H9 (cell line): ENCODE results near the gene PAQR5. TPM values are rescaled to one million over a fixed set of nuclear protein-coding genes. Genes with fewer than 3 reads are reported as not detected.

Experiments
- DNase-seq: peaks from one replicate; pipeline ENCODE4 v3.0.0-alpha.2; 2017
- H2AFZ ChIP-seq: one replicate; pipeline ENCODE4 v1.6.1; 2013; ENCODE audit warnings: mild to moderate bottlenecking, low read length, control low read depth, moderate library complexity
- H2AK5ac ChIP-seq: 2 replicates; pipeline ENCODE4 v1.6.1; 2013; ENCODE audit warnings: low read length, control low read depth, mixed read lengths; ENCODE audit not compliant: insufficient read length
- H2BK120ac ChIP-seq: one replicate; pipeline ENCODE4 v1.6.1; 2013; ENCODE audit warnings: low read depth, mild to moderate bottlenecking, low read length, control low read depth, inconsistent platforms; ENCODE audit not compliant: poor library complexity, severe bottlenecking
- H2BK12ac ChIP-seq: 2 replicates; pipeline ENCODE4 v1.6.1; 2013; ENCODE audit warnings: low read length, control low read depth, mixed read lengths, low read depth; ENCODE audit not compliant: insufficient read length
- H2BK15ac ChIP-seq: 2 replicates; pipeline ENCODE4 v1.6.1; 2013; ENCODE audit warnings: low read depth, low read length, control low read depth
- H2BK20ac ChIP-seq: one replicate; pipeline ENCODE4 v1.6.1; 2013; ENCODE audit warnings: low read depth, mild to moderate bottlenecking, low read length, control low read depth, inconsistent platforms; ENCODE audit not compliant: poor library complexity, severe bottlenecking
- H2BK5ac ChIP-seq: 2 replicates; pipeline ENCODE4 v1.6.1; 2013; ENCODE audit warnings: low read length, control low read depth, mixed read lengths; ENCODE audit not compliant: insufficient read length
- H3K14ac ChIP-seq: 2 replicates; pipeline ENCODE4 v1.6.1; 2013; ENCODE audit warnings: low read length, control low read depth; ENCODE audit not compliant: insufficient read depth
- H3K18ac ChIP-seq: 2 replicates; pipeline ENCODE4 v1.6.1; 2013; ENCODE audit warnings: low read depth, mild to moderate bottlenecking, mixed read lengths, low read length, control low read depth; ENCODE audit not compliant: insufficient read length
- H3K23ac ChIP-seq: 2 replicates; pipeline ENCODE4 v1.6.1; 2013; ENCODE audit warnings: low read length, control low read depth, mixed read lengths, low read depth; ENCODE audit not compliant: insufficient read length
- H3K23me2 ChIP-seq: 2 replicates; pipeline ENCODE4 v1.6.1; 2013; ENCODE audit warnings: low read depth, mild to moderate bottlenecking, mixed read lengths, low read length, control low read depth; ENCODE audit not compliant: insufficient read length, poor library complexity, severe bottlenecking
- H3K27ac ChIP-seq: 2 replicates; pipeline ENCODE4 v1.5.1; 2013; ENCODE audit warnings: low read length, control low read depth, mixed read lengths, low read depth; ENCODE audit not compliant: insufficient read length
- H3K27me3 ChIP-seq: 2 replicates; pipeline ENCODE4 v1.6.1; 2013; ENCODE audit warnings: low read length, control low read depth, inconsistent platforms; ENCODE audit not compliant: insufficient read depth
- H3K4ac ChIP-seq: 2 replicates; pipeline ENCODE4 v1.6.1; 2013; ENCODE audit warnings: low read depth, mild to moderate bottlenecking, control low read depth, inconsistent platforms, low read length, moderate library complexity
- H3K4me1 ChIP-seq: 2 replicates; pipeline ENCODE4 v1.6.1; 2013; ENCODE audit warnings: low read length, control low read depth, inconsistent platforms; ENCODE audit not compliant: insufficient read depth
- H3K4me2 ChIP-seq: 2 replicates; pipeline ENCODE4 v1.6.1; 2013; ENCODE audit warnings: low read length, control low read depth, mixed read lengths; ENCODE audit not compliant: insufficient read length, insufficient read depth
- H3K56ac ChIP-seq: 2 replicates; pipeline ENCODE4 v1.6.1; 2013; ENCODE audit warnings: low read depth, mild to moderate bottlenecking, mixed read lengths, low read length, control low read depth; ENCODE audit not compliant: insufficient read length
- H3K79me1 ChIP-seq: 2 replicates; pipeline ENCODE4 v1.6.1; 2013; ENCODE audit warnings: low read depth, mild to moderate bottlenecking, moderate library complexity, low read length, control low read depth, inconsistent platforms; ENCODE audit not compliant: insufficient read depth, poor library complexity, severe bottlenecking
- H3K79me2 ChIP-seq: 2 replicates; pipeline ENCODE4 v1.6.1; 2013; ENCODE audit warnings: low read length, control low read depth, inconsistent platforms; ENCODE audit not compliant: insufficient read depth
- H3K9ac ChIP-seq: 2 replicates; pipeline ENCODE4 v1.6.1; 2013; ENCODE audit warnings: low read length, control low read depth, mixed read lengths; ENCODE audit not compliant: insufficient read length; ENCODE audit errors: extremely low read depth
- H3K9me3 ChIP-seq: one replicate; pipeline ENCODE4 v1.6.1; 2013; ENCODE audit warnings: low read depth, low read length, inconsistent platforms; ENCODE audit not compliant: control insufficient read depth
- H3T11ph ChIP-seq: one replicate; pipeline ENCODE4 v1.6.1; 2013; ENCODE audit warnings: mild to moderate bottlenecking, low read length, control low read depth, inconsistent platforms
- H4K20me1 ChIP-seq: one replicate; pipeline ENCODE4 v1.6.1; 2013; ENCODE audit not compliant: control insufficient read depth, insufficient read length, insufficient read depth
- H4K5ac ChIP-seq: 2 replicates; pipeline ENCODE4 v1.6.1; 2013; ENCODE audit warnings: low read depth, mild to moderate bottlenecking, mixed read lengths, low read length, control low read depth; ENCODE audit not compliant: insufficient read length
- H4K8ac ChIP-seq: replicated peaks from 2 replicates; pipeline ENCODE4 v1.6.1; 2013; ENCODE audit warnings: low read length, control low read depth, mixed read lengths, low read depth; ENCODE audit not compliant: insufficient read length
- H4K91ac ChIP-seq: 2 replicates; pipeline ENCODE4 v1.6.1; 2013; ENCODE audit warnings: low read depth, mild to moderate bottlenecking, moderate library complexity, mixed read lengths, low read length, control low read depth; ENCODE audit not compliant: insufficient read length
- H3K27ac Mint-ChIP-seq, 3 experiments: 2 replicates in 2 of 3; 3 replicates in 1 of 3; pipeline ENCODE4 v1.8.0; 2020 to 2021; ENCODE audit warnings: mixed read lengths in 3 of 3, mild to moderate bottlenecking in 1 of 3, moderate library complexity in 1 of 3
- H3K27me3 Mint-ChIP-seq: 2 replicates; pipeline ENCODE4 v1.8.0; 2021; ENCODE audit warnings: low read depth, mild to moderate bottlenecking, moderate library complexity, mixed read lengths
- H3K36me3 Mint-ChIP-seq, 3 experiments: 2 replicates in 2 of 3; 3 replicates in 1 of 3; pipeline ENCODE4 v1.8.0; 2020 to 2021; ENCODE audit warnings: low read depth in 3 of 3, mixed read lengths in 3 of 3; ENCODE audit not compliant: insufficient read depth in 1 of 3
- H3K4me1 Mint-ChIP-seq, 2 experiments: 2 replicates each; pipeline ENCODE4 v1.8.0; 2020; ENCODE audit warnings: mixed read lengths in 2 of 2
- H3K4me3 Mint-ChIP-seq, 2 experiments: 2 replicates in 1 of 2; 3 replicates in 1 of 2; pipeline ENCODE4 v1.8.0; 2020 to 2021; ENCODE audit warnings: mild to moderate bottlenecking in 2 of 2, mixed read lengths in 2 of 2, moderate library complexity in 1 of 2
- H3K9me3 Mint-ChIP-seq, 2 experiments: 2 replicates in 1 of 2; 3 replicates in 1 of 2; pipeline ENCODE4 v1.8.0; 2020; ENCODE audit warnings: mild to moderate bottlenecking in 2 of 2, mixed read lengths in 2 of 2, moderate library complexity in 1 of 2
- WGBS: extraction: QIAGEN DNeasy Blood & Tissue Kit; methylation state at CpG from one replicate; pipeline ENCODE4 v1.1.7; 2013; ENCODE audit warnings: missing lambda C conversion rate, low lambda C conversion rate, mixed read lengths; ENCODE audit not compliant: insufficient read length; ENCODE audit errors: extremely low coverage; 5-methylcytosine and 5-hydroxymethylcytosine counted together
- total RNA-seq: library from RNA; stranded (reverse); gene quantifications from 2 replicates; pipeline ENCODE4 v1.2.1, GENCODE V29; 2021
- TF ChIP-seq, protein P1 (sequence below): fragments of 200-600 bp; sonication (generic); conservative IDR thresholded peaks from 3 replicates; pipeline ENCODE4 v1.8.0; 2021; ENCODE audit warnings: antibody characterized with exemption, mild to moderate bottlenecking

PAQR5 gene
- total RNA-seq, 1 experiment from 2014 or later, result 1.6 TPM

DNA sequence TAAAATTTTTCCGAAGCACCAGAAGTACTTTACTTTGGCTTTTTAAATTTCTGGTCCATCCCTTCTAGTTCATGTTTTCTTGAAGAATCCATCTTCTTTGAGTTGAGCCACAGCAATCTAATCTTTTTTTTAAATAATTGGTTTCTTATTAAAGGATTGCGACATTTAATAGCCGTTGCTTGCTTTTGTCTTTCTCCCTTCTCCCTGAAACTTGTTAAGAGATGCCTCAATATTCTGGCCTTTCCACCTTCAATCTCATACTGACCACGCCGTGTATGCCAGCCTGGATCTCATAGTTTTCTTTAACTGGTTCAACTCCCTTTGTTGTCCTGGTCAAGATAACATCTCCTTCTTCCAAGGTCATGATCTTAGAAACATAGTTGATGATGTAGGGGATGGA lies 135.5 kb downstream of the PAQR5 start:
- H3K27ac ChIP-seq, result no peak overlapping the region
- TF ChIP-seq, protein P1, sequence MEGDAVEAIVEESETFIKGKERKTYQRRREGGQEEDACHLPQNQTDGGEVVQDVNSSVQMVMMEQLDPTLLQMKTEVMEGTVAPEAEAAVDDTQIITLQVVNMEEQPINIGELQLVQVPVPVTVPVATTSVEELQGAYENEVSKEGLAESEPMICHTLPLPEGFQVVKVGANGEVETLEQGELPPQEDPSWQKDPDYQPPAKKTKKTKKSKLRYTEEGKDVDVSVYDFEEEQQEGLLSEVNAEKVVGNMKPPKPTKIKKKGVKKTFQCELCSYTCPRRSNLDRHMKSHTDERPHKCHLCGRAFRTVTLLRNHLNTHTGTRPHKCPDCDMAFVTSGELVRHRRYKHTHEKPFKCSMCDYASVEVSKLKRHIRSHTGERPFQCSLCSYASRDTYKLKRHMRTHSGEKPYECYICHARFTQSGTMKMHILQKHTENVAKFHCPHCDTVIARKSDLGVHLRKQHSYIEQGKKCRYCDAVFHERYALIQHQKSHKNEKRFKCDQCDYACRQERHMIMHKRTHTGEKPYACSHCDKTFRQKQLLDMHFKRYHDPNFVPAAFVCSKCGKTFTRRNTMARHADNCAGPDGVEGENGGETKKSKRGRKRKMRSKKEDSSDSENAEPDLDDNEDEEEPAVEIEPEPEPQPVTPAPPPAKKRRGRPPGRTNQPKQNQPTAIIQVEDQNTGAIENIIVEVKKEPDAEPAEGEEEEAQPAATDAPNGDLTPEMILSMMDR, result no peak
- no peak overlapping the region for H4K8ac ChIP-seq
- H3K4ac ChIP-seq, result no peak overlapping the region
- H2AK5ac ChIP-seq, result no peak overlapping the region
- no peak for DNase-seq
- no peak overlapping the region for H3K4me2 ChIP-seq
- no peaks in the 10 kb centered on the region for H3K9me3 ChIP-seq
- H3K14ac ChIP-seq, result no peak overlapping the region
- no peaks in the 10 kb centered on the region for H3K27me3 ChIP-seq
- no peak overlapping the region for H2BK15ac ChIP-seq
- no peaks in the 10 kb centered on the region for H3K79me1 ChIP-seq
- no peak overlapping the region for H2BK5ac ChIP-seq
- H2BK20ac ChIP-seq, result no peak overlapping the region
- no peaks in the 10 kb centered on the region for H3K9me3 Mint-ChIP-seq
- H2BK12ac ChIP-seq, result no peak overlapping the region
- no peak overlapping the region for H4K5ac ChIP-seq
- H3K79me2 ChIP-seq, result no peaks in the 10 kb centered on the region
- no peaks in the 10 kb centered on the region for H3K23me2 ChIP-seq
- no peak overlapping the region for H2BK120ac ChIP-seq
- H3K23ac ChIP-seq, result no peak overlapping the region
- no peaks in the 10 kb centered on the region for H4K20me1 ChIP-seq
- H4K91ac ChIP-seq, result no peak overlapping the region
- WGBS, result no CpG with 5 or more reads among the region's 5 CpGs
- no peak overlapping the region for H3K4me3 Mint-ChIP-seq
- peaks cover 41 to 84% (median 82%) of the 10 kb centered on the region in 3 experiments for H3K36me3 Mint-ChIP-seq
- H3T11ph ChIP-seq, result no peak overlapping the region
- H3K18ac ChIP-seq, result no peak overlapping the region
- H3K4me1 Mint-ChIP-seq, result no peaks in the 10 kb centered on the region
- no peaks in the 10 kb centered on the region for H3K4me1 ChIP-seq
- no peak overlapping the region for H2AFZ ChIP-seq
- H3K27ac Mint-ChIP-seq, result peak overlapping the region in 1 of 3 experiments; percentile 2; a peak in 1 of 7 replicates
- no peaks in the 10 kb centered on the region for H3K27me3 Mint-ChIP-seq
- no peak overlapping the region for H3K9ac ChIP-seq
- no peak overlapping the region for H3K56ac ChIP-seq
